ENCODE data around the gene PCED1B. TPM values are rescaled to one million over a fixed set of nuclear protein-coding genes. Genes with fewer than 3 reads are reported as not detected.
A peak's percentile ranks its signal among the peaks of the same experiment; 100 is the strongest.

The PCED1B gene
- total RNA-seq, 1 donor from 2014 or later, result 6.9 TPM

- TF ChIP-seq POLR2A (IDR thresholded peaks at IDR 0.05) (no peak), POLR2AphosphoS5 (IDR thresholded peaks at IDR 0.05; ENCODE audit: insufficient read depth in 1 of 2, low read depth in 1 of 2) (no peak), CTCF (IDR thresholded peaks at IDR 0.05) (no peak)
- peaks cover 62% of the 10 kb centered on the region for H3K4me1 ChIP-seq
- peak overlapping the region; percentile 26 for H3K27ac ChIP-seq
- no peaks in the 10 kb centered on the region for H3K27me3 ChIP-seq
- H3K4me3 ChIP-seq, result no peak overlapping the region
- no peaks in the 10 kb centered on the region for H3K9me3 ChIP-seq
- intact Hi-C loops (cut with DNase I), result loop anchor here (5.0 kb wide), 1 partner anchor 682 kb away; no protein-coding TSS in a partner anchor
- no peak for DNase-seq (ENCODE audit: extremely low spot score in 2 of 2)
- H3K36me3 ChIP-seq, result no peaks in the 10 kb centered on the region
Observed at GRCh38 chr12:47084172-47084571, 4.8 kb downstream of the PCED1B start.

DNA sequence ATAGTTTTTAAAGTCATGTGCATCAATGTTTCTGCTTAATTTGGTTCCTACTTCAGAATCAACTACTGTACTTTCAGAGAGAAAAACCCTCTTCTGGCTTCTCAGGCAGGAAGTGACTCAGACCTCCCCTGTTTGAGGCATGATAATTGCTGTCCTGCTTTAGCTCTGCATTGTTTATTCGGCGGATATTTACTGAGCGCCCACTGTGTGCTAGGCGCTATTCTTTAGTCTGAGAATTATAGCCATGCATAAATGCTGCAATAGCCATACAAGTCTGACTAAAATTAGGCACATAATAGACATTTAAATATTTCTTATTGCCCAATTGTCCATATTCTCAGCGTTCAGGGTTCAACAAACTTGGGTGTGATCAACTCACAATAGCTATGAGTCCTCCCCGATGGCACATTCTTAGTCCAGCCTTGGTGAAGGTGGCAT, 6.4 kb downstream of the PCED1B start:
- Histone ChIP-seq H3K27me3 (no peaks in the 10 kb centered on the region), H3K36me3 (no peaks in the 10 kb centered on the region), H3K9me3 (no peaks in the 10 kb centered on the region), H3K27ac (no peak overlapping the region), H3K4me3 (no peak overlapping the region), H3K4me1 (peaks cover 60% of the 10 kb centered on the region)
- DNase-seq (ENCODE audit: extremely low spot score in 2 of 2), result no peak
- TF ChIP-seq POLR2AphosphoS5 (IDR thresholded peaks at IDR 0.05; ENCODE audit: insufficient read depth in 1 of 2, low read depth in 1 of 2) (peak in 1 of 2 donors; percentile 12), POLR2A (IDR thresholded peaks at IDR 0.05) (no peak)
- intact Hi-C loops (cut with DNase I), result no loop called here

DNA sequence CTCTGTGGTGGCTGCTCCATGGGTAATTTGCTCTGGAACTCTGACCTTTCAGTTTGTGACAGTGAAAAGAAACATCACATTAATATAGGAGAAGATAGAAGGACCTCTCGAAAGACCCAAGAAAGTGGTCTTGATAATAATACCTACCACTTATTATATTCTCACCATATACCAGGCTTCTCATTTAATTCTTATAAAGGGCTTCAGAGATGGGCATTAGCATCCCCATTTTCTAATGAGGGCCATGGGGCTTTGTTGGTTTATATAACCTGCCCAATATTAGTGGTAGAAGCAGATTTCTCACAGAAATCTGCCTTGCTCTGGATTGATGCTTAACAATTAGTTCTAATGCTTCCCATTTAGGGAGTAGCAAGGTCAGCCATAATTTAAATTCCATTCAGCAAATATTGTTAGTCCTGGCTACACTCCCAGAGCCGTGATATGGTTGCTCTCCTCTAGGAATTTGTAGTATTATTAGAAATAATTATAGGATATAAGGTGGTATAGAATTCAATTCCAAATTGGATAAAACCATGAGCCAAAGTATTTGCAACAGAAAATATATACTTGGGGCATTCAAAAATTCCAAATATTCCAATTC, 7.8 kb downstream of the PCED1B start:
- Histone ChIP-seq H3K4me3 (no peak overlapping the region), H3K9me3 (no peaks in the 10 kb centered on the region), H3K27me3 (no peaks in the 10 kb centered on the region), H3K27ac (no peak overlapping the region), H3K4me1 (peaks cover 47% of the 10 kb centered on the region), H3K36me3 (no peaks in the 10 kb centered on the region)
- TF ChIP-seq CTCF (IDR thresholded peaks at IDR 0.05) (no peak), POLR2AphosphoS5 (IDR thresholded peaks at IDR 0.05; ENCODE audit: insufficient read depth in 1 of 2, low read depth in 1 of 2) (no peak), POLR2A (IDR thresholded peaks at IDR 0.05) (no peak)
- no peak for DNase-seq (ENCODE audit: extremely low spot score in 2 of 2)
- intact Hi-C loops (cut with DNase I), result no loop called here

- DNase-seq (ENCODE audit: extremely low spot score in 2 of 2), result no peak
- H3K27me3 ChIP-seq, result no peaks in the 10 kb centered on the region
- peaks cover 40% of the 10 kb centered on the region for H3K4me1 ChIP-seq
- intact Hi-C loops (cut with DNase I), result no loop called here
- no peaks in the 10 kb centered on the region for H3K36me3 ChIP-seq
- no peak overlapping the region for H3K4me3 ChIP-seq
- H3K9me3 ChIP-seq, result no peaks in the 10 kb centered on the region
- H3K27ac ChIP-seq, result peak overlapping the region; percentile 46
- TF ChIP-seq POLR2AphosphoS5 (IDR thresholded peaks at IDR 0.05; ENCODE audit: insufficient read depth in 1 of 2, low read depth in 1 of 2), result no peak
- no peak for TF ChIP-seq POLR2A (IDR thresholded peaks at IDR 0.05)
- TF ChIP-seq CTCF (IDR thresholded peaks at IDR 0.05), result no peak
Observed at GRCh38 chr12:47088021-47088944, 8.9 kb downstream of the PCED1B start.

- Histone ChIP-seq H3K4me3 (no peak overlapping the region), H3K36me3 (no peaks in the 10 kb centered on the region), H3K27ac (no peak overlapping the region), H3K27me3 (no peaks in the 10 kb centered on the region), H3K9me3 (no peaks in the 10 kb centered on the region), H3K4me1 (peaks cover 22% of the 10 kb centered on the region)
- no peak for DNase-seq (ENCODE audit: extremely low spot score in 2 of 2)
- TF ChIP-seq POLR2A (IDR thresholded peaks at IDR 0.05) (no peak), POLR2AphosphoS5 (IDR thresholded peaks at IDR 0.05; ENCODE audit: insufficient read depth in 1 of 2, low read depth in 1 of 2) (no peak)
- intact Hi-C loops (cut with DNase I), result no loop called here
Observed at GRCh38 chr12:47091009-47091408, 11.6 kb downstream of the PCED1B start.
